GM21515 (cell line): Measurements from ENCODE around the gene KRT33A.
"Not testable (repeated sequence)": the region's sequence is repeated elsewhere in the genome, so short reads cannot be mapped to it uniquely, and the experiment has no call there.

Experiments
- ATAC-seq: cut with Tn5 transposase; IDR thresholded peaks from one replicate; pipeline ENCODE4 v1.9.1; 2021; ENCODE audit not compliant: unreplicated experiment

KRT33A gene

DNA sequence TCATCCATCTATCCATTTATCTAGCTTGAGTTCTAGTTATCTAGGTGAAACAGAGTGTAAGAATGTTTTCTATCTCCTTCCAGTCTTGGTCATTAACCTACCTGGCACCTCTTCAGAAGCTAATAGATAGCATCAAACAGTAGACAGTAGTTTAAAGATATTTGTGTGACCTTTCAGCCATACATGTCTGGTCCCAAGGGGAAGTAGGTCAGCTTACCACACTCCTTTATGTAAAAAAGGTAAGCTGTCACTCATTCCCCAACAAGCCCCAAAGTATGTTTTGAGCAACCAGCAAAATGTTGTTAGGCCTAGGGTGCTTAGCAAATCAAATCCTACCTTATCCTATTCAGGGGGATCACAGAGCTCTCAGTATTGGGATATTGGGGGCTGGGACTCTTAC, 15.4 kb upstream of the KRT33A start:
- no peak for ATAC-seq

- no peak for ATAC-seq
These were observed 13.3 kb upstream of the KRT33A start for GRCh38 chr17:41363881-41364280.

DNA sequence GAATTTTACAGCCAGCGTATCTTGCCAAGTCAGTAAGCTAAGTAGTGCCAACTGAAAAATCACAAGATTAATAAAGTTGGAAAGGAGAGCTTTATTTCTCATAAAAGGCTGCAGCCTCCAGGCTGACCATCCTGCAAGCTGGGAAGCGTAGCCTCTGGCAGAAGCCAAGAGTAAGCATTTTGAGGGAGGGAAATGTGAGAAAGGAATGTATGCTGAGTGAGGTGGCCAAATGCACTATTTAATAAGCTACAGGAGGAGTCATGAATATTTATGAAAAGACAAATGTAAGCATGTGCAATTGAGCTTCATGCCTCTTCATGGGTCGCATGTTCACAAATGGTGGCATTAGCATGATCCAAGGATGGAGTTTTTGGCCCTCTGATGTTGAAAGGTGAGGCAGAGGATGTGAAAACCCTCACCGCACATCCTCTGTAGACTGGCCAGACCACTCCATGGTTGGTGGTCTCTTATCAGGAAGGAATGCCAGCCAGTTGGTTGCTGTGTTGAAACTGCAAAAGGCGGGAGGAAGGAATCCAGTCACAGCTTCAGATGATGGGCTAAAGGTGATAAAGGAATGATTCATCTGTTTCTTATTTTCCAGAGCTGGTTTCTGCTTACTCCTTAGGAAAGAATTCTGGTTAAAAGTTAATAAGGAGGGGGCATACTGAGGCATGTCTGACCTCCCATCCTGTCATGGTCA, 9.8 kb upstream of the KRT33A start:
- ATAC-seq = no peak

DNA sequence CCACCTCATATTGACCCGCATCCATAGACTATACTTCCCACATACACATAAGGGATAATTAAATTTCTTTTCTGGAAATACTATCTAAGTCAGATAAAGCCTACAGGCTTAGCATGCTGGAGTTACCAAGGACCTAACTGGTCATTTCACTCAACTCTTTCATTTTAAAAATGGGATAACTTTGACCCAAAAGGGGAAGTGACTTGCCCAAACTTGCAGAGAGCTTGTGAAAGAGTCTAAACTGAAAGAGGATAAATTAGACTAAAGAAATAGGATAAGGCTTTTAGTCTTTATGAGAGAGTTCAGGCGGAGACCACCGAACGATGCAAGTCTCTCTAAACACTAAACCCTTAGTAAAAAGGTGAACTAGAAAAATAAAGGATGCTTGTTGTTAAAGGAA, 3.9 kb upstream of the KRT33A start:
- ATAC-seq = no peak

DNA sequence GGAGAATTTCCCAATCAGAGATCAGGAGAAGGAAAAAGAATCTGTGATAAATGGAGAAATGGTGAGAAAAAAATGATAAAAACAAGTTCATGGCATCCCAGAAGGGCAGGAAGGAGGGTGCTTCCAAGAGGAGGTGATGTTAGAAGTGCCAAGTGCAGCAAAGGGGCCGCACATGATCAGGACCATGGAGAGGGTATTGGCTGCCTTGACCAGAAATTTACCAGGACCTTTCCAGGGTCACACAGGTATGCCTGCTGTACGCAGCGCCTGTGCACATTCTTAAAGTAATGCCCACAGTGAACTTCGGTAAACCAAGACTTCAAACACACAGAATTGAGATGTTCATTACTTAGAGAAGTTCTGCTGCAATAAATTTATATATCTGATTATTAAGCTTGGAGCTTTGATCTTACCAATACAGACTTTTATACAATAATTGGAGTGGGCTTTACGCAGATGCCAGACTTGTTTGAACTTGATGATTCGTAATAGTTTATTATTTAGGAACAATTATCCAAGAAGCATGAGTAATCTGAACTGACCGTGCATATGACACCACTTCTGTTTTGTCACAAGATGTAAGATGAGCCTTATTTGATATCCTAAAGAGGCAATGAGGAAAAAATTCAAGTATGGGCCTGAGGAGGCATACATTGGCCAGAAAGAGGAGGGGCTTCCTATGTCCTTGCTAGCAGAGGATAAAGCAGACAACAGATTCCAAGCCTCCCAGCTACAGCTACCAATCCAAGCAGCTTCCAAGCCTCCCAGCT, 2.2 kb upstream of the KRT33A start:
- no peak for ATAC-seq

DNA sequence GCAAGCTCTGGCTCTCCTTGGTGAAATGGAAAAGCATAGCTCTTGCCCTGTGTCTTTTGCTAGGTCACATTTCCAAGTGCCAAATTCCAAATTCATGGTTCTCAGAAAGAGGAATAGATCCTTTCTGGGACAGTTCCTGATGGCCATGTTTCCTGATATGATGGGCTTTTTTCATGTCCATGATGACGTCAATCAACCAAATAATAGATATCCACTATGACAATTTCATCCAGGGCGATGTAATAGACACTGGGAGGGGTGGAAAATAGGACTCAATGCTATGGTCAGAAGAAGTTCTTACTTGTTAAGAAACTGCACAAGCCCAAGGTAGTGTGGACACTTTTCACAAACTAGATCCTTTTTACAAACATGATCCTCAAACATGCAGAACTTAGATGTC, 549 bp upstream of the KRT33A start:
- no peak for ATAC-seq

DNA sequence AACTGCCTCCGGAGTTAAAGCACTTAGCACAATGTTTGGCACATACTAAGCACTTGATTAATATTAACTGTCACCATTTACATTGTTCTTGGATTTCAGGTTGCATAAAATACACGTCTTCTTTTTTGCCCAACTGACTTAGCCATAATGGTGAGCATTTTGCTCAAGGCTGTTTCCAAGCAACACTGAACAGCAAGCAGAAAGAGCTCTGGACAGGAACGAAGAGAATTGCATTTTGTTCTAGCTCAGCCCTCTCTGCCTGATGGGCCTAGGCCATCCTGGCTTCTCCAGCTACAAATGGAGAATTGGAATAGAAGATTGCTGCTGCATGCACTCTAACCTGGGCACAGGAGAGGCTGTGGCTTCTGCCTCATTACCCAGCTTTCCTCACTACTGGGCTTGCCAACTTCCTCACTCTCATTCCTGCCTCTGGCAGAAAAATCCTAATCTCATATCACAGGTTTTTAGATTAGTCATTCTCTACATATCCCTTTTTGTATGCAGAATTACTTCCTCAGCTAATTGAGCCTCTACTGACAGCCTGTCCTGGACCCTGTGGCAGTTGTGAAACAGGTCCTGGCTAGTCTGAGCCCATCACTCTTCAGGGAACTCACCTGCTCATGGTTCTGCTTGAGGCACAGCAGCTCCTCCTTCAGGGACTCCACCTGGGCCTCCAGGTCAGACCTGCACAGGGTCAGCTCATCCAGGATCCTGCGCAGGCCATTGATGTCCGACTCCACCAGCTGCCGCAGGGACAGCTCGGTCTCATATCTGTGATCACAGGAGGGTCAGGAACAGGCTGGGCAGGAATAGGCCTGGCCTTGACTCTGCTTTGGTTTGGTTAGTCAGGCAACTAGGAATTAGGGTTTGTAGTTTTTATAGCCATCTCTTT, 2.5 kb downstream of the KRT33A start:
- ATAC-seq = no peak

- ATAC-seq = not testable (repeated sequence)
These were observed 4.2 kb downstream of the KRT33A start for GRCh38 chr17:41346421-41346820.

DNA sequence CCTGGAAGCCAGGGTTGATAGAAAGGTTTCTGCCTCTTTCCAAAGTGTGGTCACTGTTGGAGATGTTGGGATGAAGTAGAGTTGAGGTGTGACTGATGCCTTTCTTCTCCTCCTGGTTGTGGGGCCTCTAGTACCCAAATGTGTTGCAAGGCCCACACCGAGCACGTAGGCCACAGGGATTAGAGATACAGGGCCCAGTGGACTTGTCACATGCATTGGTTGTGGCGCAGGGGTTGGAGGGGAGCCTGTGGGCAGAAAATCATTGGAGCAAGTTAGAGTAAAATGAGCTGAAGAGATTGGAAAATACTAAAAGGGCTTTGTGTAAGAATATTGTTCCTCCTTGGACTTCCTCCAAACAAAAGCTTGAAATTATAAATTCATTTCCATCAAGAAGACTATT, 4.6 kb downstream of the KRT33A start:
- no peak for ATAC-seq

- ATAC-seq = no peak
These were observed 7.6 kb downstream of the KRT33A start for GRCh38 chr17:41343029-41343428.

DNA sequence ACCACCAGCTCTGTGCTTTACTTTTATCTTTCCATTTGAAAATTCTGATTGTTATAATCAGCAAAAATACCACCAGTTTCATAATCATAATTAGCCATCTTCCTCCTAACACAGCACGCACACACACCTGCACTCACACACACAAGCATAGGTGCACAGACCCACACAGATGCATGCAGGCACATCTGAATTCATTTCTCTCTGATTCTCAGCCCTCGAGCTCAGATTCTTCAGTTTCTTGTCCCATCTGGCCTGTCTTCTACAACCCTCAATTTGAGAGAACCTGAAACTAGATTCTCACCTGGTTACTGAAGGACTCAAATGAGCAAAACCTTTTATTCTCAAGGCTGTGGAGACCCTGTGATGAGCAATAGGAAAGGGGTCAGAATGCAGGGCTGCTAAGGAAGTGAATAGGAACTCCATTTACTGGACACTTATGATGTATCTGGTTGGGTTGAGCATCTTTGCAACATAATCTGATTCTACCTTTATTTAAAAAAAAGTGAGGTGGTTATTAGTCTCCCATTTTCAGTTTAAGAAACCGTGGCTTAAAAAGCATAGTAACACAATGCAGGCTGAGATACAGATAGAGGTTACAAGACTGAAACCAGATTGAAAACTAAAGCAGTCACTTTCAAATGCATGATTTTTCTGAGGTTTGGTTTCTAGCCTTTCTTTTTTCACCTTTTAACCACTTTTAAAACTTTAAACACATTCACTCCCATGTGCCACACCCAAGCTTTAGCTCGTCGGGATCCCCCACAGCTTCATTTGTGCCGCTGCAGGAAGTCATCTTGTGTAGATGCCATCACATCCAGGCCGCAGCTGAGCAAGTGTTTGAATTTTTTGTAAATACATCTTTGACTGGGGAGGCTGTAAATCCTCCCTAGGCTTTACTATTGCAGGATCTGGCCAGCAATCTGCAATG, 9.4 kb downstream of the KRT33A start:
- ATAC-seq = no peak

DNA sequence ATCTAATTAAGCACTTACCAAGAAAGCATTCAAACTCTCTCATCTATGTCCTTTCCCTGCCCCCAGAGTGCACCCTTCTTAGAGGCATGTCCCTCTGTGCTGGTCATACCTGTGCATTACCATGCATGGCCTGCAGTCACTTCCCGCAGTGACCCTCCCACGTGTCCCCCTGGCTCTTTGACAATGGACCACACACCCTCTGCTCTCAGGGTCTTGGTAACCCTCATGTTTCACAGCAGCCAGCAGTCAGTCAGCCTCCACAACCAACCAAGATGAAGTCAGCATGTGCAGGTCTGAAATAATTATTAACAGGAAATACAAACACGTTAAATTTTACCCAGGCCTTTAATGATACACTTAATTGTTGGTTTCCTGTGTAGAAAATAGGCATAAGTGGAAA, 10.1 kb downstream of the KRT33A start:
- no peak for ATAC-seq

DNA sequence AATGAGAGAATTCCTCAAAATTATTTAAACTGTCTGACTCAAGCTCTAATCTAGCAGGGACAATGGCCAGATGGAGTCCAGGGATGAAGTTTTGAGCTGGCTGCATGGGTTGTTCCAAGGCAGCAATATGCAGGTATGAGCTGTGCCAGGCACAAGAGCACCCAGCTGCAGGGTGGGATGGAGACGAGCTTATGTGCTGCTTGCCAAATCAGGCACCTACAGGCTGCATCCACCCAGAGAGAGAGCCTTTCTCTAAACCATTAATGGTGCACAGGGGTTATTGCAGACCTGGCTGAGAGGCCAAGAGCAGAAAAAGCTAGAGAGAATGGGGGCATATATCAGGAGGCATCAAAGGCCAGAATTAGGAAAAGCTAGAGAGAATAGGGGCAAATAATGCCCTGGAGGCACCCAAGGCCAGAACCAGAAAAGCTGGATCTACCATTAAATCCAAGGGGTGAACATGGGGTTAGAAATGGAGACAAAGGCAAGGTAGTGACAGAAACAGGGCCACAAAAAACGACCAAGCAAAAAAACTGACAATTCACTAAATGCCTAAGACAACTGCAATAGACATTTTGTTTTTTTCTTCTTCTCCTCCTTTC, 11.0 kb downstream of the KRT33A start:
- no peak for ATAC-seq

DNA sequence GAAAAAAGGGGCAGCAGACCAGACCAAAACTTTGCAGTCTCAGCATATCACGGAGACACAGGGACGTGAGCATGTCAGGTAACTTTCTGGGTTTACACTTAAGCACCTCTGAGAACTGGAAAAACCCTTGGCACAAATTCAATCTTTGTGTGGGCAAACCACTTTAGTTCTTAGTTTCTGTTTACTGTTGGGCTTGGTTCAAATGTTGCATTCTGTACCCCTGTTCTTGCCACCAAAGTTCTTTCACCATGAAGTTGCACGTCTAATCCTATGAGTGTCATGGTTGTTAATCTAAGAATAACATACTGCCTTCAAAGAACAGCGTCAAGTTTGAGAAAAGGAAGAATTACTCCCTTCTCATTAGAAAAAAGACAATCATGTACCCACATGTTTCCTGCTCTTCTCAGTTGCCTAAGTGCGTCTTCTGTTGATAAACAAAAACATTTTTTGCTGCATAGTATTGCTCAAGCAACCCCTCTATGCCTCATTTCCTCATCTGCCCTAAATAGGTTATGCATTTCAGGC, 11.6 kb downstream of the KRT33A start:
- no peak for ATAC-seq

DNA sequence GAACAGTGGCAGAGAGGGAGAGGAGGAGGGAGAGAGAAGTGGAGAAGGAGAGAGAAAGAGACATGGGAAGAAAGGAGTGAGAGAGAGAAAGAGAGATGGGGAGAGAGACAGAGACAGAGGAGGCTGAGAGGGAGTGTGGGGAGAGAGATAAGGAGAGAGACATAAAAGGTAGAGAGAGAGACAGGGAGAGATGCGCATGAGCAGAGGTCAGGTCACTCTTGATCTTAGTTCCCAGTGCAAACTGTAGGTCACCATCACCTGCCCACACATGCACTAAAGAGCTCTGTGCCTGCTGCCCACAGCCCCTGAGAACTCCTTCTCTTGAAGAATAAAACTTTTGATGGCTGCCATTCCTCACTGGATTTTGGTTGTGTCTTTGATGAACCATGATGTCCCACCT, 14.9 kb downstream of the KRT33A start:
- ATAC-seq = no peak

- ATAC-seq = no peak
These were observed 16.0 kb downstream of the KRT33A start for GRCh38 chr17:41334385-41335305.

- ATAC-seq = no peak
These were observed 16.8 kb downstream of the KRT33A start for GRCh38 chr17:41333836-41334235.

- no peak for ATAC-seq
These were observed 17.5 kb downstream of the KRT33A start for GRCh38 chr17:41333098-41333497.

DNA sequence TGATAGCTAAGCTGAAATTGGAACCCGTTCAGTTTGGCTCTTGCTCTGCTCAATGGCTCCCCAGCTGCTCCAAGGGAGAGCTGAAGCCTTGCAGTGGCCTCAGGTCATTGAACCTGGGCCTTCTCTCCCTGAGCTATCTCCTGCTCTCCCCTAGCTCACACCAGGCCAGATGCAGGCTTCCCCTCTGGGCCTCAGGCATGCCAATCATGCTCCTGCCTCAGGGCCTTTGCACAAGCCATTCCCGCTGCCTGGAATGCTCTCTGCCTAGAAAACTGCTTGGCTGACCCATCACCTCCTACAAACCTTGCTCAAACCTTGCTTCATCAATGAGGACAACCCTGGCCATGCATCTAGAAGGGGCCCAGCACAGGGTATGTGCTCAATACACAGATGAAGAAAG, 18.4 kb downstream of the KRT33A start:
- ATAC-seq = no peak
